NCI-H2196 (cell line): ENCODE measurements around the gene RAB26.

ENCODE experiments used
- DNase-seq: peaks from one replicate; lab custom pipeline; 2025; ENCODE audit not compliant: unreplicated experiment; lab: John Stamatoyannopoulos, UW

RAB26 gene

DNA sequence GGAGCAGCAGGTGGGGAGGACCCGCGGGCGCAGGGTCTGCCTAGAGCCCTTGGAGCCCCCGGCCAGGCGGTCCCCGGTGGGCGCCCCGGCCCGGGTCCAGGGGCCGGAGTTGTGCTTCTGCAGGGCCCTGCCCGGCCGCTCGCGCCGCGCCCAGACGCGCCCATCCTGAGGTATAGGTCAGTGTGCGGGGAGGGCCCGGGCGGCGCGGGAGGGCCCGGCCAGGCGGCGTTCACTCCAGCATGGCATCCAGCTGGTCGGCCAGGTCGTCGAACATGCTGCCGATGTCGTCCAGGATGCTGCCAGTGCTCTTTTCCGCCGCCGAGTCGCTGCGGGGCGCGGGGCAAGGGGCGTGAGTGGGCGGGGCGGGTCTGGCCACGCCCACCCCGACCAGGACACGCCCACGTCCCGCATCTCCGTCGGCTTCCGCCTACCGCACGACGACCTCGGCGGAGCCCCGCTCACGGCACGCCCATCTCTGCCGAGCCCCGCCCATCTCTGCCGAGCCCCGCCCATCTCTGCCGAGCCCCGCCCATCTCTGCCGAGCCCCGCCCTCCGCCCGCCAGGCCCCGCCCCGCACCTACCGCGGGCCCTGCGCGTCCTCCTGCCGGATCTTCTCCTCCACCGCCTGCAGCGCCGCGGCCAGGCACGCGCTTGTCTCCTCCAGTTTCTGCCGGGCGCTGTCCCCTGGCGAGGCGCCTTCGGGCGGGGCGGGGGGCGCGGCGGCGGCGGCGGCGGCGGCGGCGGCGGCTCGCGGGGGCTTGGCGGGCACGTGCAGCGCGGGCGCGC lies 30.1 kb downstream of the RAB26 start:
- no peak for DNase-seq

DNA sequence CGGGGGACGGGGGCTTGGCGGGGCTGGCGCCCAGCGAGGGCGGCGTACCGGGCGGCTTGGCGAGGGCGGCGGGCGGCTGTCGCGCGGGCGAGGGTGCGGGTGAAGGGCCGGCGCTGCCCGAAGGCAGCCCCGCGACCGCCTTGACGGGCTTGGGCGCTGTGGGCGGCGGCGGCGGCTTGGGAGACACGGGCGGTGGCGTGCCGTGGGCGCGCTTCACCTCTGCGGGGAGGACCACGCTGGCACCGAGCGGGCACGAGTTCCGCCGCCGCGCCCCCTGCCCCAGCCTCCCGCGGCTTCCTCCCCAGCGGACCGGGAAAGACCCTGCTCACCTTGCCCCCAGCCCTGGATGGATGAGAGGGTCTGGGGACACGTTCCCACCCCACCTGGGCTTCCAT lies 30.7 kb downstream of the RAB26 start:
- DNase-seq: no peak

DNA sequence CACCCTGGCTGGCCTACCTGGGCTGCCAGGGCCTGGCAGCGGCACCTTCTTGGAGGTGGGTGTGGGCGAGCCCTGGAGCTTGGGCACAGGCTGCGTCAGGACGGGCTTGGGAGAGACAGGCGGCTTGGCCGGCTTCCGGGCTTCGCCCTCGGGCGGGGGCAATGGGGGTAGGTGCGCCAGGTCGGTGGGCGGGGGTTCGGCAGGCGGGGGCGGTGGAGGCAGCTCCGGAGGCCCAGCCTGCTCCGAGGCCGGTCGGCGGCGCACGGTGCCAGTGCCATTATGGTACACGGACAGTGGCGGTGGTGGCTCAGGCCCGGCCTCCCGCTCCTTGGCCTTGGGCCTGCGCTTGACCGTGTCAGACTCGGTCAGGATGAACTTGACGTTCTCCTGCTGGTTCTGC lies 31.2 kb downstream of the RAB26 start:
- DNase-seq: no peak

DNA sequence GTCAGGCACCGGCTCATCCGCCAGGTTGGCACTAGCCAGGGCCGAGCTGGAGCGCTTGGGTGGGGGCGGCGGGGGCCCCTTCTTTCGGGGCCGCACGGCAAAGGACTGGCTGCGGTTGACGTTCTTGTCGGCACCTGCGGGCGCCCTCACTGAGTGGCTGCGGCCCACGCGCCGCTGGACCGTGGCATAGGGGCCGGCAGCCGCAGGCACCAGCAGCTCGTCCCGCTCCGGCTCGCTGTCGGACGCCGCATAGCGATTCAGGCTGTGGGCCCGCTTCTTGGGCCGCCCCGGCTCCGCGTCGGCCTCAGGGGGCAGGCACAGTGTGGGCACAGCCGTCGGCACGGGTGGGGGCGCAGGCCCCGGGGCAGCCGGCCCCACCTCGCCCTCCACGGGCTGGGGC lies 32.0 kb downstream of the RAB26 start:
- no peak for DNase-seq

DNA sequence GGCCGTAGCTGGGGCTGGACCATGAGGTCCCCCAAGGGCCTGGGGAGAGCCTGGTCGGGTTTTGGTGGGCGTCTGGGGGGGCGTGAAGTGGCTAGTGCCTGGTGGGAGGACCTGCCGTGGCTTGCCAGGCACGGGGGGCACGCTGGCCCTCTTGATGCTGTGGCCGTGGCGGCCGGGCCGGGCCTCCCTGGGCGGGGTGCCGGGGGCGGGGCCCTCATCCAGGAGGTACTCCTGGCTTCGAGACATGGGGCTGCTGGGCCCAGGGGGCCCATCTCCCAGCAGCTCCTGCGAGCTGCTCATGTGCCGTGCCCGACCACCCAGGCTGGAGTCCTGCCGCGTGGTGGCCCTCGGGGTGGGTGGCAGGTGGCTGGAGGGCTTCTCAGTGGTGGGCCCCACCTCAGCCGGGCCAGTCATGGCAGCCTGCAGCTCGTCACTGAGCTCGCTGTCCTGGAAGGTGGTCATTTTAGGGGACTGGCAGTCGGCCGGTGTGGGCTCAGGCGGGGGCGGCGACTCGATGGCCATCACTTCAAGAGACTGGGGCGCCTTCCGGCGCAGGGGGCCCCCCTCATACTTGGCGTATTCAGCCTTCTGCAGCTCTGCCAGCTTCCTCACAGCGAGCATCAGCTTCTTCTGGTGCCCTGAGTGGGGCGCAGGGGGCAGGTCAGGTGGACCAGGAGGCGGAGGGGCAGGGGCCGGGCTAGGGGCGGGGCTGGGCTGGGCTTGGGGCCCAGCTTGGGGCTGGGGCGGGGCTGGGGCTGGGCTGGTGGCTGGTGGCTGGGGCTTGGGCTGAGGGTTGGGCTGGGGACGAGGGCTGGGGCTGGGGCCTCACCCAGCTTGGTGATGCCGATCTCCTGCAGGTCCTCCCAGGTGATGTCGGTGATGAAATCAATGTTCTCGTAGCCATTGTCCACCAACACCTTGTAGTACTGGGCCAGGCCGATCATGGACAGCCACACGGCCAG lies 32.8 kb downstream of the RAB26 start:
- no peak for DNase-seq

DNA sequence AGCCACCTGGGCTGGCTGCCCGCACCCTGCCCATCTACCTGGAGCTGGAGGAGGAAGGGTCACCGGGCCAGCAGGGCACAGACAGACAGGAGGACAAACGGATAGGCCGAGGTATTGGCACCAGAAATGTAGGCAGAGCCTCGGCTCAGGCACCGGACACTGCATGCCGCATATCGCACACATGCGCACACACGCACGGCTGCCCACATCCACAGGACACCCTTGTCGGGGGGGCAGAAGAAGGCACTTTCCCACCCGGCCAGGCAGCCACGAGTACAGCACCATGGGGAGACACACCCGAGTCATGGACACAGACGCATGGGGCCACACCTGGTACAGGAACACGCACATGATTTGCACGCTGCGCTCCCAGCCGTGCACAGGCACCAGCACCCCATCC lies 33.5 kb downstream of the RAB26 start:
- DNase-seq: no peak

DNA sequence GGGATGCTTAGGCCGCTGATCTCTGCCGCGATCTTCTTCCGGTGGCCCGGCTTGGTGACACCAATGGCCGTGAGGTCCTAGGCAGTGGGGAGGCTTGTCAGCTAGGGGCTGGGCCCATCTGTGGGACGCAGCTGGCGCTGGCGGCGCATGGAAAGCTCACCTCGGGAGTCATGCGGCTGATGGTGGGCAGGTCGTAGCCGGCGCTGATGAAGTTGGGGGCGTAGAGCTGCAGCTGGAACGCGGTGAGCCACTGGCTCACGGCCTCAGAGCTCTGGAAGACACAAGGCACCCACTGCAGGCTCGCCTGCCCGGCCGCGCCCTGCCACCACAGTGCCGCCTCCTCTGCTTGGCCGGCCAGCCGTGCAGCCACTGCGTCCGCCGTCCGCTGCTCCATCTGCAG lies 35.2 kb downstream of the RAB26 start:
- DNase-seq: no peak

DNA sequence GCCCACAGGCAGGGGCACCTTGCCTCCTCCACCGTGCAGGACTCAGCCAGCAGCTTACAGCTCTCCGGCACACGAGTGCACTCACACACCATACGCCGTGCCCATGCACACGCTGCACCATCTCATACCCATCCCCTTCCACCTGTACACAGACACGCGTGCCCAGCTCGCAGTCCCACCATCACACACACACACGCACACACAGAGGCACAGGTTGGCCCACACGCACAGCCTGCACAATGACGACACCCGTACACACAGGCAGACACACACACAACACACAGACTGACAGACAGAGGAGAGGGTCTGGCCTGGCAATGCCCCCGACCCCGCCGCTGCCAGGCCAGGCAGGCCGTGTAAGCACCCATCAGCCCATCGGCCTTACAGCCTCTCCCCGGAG lies 35.9 kb downstream of the RAB26 start:
- DNase-seq: no peak

DNA sequence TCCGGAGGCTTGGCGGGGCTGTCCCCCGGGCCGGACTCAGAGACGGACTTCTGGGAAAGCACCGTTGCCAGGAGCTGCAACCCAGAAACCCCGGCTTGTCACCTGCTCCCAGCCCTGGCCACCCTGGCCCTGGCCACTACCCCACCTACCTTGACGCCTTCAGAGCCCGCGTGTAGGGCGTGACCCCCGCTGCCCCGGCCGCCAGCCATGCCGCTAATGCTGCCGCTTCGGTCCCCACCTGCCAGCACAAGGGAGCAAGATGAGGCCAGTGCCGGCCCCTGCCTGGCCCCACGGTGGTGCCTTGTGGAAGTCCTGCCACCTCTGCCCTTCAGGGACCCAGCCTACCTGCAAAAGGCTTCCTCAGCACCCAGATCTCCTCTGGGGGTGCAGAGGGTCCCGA lies 36.5 kb downstream of the RAB26 start:
- DNase-seq: no peak

DNA sequence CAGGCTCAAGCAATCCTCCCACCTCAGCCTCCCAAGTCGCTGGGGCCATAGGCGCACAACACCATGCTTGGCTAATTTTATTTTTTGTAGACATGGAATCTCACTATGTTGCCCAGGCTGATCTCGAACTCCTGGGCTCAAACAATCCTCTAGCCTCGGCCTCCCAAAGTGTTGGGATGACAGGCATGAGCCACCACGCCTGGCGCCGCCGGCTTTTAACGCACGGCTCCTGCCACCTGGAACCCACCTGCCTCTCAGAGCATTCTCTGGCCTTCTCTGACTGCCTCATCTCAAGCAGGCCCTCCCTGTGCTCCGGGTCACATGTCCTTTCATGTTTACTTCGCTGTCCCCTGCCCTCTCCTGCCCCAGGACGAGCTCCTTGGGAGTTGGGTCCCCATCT lies 37.6 kb downstream of the RAB26 start:
- no peak for DNase-seq

DNA sequence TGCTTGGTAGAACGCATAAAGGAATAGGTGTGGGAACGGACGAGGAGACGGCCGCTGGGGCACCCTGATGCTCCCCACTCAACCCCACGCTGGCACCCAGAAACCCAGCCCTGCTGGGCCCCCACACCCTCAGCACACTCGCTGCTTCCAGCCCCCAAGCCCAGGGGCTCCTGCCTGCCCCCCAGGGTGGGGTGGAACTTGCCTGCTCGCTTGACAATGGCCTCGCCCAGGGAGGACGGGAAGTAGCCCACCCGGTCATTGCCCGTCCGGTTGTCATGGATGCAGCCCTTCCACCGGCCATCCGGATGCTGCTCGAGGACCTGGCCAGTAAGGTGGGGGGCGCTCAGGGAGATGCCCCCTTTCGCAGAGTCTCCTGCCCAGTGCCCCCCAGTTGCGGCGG lies 38.1 kb downstream of the RAB26 start:
- no peak for DNase-seq

DNA sequence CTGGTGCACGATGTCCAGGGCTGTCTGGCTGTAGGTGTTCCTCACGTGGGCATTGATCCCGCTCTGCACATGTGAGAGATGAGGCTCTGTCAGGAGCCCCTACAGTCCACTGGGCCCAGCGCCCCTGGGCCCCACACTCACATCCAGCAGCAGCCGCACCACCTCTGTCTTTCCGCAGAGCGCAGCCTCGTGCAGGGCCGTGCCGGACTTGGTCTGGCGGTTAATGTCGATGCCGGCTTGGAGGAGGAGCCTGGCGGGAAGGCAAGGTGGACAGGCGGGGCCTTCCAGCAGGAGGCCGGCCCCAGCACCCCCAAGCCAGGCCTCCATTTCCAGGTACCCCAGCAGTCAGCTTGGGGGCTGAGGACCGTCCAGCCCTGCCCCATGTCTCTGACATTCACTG lies 38.8 kb downstream of the RAB26 start:
- no peak for DNase-seq

DNA sequence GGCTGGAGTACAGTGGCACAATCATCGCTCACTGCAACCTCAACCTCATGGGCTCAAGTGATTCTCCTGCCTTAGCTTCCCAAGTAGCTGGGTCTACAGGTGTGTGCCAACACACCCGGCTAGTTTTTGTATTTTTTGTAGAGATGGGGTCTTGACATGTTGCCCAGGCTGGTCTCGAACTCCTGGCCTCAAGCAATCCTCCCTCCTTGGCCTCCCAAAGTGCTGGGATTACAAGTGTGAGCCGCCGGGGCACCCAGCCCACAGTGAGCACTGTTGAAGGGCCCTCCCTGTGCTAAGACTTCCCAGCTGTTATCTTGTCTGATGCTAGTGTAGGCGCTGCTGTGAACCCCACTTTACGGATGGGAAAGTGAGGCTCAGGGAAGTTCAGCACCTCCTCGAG lies 40.0 kb downstream of the RAB26 start:
- no peak for DNase-seq

DNA sequence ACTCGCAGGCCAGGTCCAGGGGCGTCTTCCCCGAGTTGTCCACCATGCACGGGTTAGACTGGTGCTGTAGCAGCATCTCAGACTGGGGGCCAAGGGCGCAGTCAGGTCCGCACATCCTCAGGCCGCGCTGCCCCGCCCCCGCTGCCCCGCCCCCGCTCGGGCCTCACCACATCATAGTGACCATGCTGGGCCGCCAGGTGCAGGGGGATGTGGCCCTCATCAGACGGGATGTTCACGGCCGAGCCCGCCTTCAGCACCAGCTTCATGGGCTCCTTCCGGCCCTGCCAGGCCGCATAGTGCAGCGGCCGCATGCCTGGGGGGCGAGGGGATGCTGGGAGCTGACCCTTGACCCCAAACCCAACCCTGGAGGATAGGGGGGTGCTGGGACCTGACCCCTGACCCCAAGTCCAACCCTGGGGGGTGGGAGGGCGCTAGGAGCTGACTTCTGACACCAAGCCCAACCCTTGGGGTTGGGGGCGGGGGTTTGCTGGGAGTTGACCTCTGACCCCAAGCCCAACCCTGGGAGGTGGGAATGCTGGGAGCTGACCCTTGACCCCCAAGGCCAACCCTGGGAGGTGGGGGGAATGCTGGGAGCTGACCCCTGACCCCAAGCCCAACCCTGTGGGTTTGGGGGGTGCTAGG lies 40.9 kb downstream of the RAB26 start:
- DNase-seq: no peak

DNA sequence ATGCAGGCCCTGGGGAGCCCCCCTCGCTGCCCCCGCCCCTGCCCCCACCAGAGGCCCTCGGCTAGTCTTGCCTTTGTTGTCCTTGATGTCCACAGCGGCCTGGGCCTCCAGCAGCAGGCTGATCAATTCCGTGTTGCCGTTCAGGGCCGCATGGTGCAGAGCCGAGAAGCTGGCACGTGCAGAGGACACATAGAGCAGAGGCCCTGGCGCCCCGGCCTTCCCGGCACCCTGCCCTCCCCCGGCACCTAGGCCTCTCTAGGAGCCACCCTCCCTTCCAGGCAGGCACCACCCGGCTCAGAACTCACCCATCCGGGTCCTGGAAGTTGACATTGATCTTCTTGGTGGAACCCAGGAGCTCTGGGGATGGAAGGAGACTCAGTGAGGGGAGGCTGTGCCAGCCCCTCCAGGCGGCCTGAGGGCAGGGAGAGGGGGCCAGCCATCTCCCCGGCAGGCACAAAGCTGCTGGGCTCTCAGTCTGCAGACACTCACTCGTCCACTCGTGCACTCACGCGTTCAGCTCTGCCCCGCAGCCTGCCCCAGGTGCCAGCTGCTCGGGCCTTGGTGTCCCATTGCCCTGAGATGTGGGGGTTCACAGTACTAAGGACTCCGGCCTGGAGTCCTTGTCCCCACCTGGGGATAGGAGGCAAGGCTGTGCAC lies 41.7 kb downstream of the RAB26 start:
- DNase-seq: no peak

DNA sequence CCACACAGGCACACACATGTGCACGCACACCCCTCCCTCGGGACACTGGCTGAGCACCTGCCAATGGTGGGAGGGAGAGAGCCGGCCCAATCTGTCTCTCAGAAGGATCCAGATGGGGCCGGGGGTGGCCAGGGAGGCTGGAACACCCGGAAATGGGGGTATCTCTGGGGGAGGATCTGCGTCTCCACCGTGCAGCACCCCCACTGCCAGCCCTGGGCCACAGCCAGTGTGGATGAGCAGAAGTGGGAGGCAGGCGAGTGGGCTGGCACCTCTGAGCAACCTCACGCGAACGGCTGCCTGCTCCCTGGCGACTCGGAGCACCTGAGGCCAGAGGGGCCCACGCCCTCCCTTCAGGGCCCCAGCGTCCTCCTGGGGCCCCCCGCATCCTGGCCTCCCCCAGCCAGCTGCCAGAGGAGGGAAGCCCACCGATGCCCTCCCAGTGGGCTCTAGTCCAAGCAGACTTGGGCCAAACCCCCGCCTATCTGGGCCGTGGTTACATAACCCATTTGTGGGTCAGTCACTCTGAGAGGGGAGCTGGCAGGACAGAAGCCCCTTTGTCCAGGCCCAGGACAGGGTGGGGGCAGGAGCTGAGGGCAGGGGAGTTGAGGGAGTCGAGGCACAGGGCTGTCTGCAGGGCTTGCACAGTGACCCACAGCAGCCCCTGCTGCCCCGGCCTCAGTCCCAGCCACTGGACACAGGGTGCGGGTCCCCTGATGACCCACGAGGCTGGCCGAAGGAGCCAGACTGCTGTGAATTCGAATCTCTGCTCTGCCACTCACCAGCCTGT lies 42.4 kb downstream of the RAB26 start:
- no peak for DNase-seq

DNA sequence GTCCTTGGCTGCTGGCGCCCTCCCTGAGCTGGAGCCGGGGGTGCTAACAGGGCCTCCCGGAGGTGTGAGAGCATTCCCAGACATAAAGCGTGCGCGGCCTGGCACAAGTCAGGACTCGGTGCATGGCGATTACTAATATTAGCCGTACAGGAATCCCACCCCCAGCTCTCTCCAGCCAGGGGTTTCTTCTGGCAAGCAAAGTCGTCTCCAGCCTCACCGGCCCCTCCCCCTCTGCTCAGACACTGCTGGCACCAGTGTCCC lies 43.0 kb downstream of the RAB26 start:
- no peak for DNase-seq

DNA sequence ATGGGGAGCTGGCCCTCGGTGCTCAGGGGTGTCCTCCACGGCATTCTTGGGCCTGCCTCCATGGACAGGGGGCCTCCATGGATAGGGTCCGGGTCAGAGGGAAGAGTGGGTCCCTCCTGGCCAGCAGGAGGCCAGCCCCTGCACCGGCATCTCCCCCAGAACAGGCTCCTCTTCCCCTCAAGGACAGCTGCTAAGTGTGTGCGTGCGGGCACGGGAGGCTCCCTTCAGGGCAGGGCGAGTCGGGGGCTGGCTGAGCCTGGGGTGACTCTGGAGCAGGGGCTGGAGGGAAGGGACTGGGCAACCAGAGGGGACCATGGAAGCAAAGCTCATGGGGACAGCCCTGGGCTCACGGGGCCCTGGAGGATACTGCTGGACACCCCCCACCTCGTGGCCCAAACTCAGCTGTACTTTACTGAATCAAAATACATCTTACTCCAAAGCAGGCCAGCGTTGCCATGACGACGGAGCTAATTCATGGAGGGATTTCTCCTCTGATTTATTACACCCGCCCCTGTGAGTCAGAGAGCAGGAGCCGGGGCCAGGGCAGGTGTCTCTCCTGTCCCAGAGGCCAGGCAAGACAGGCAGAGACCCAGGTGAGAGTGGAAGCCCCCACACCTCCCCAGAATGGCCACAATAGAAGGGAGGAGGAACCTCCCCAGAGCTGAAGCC lies 45.9 kb downstream of the RAB26 start:
- DNase-seq: peak; percentile 11

DNA sequence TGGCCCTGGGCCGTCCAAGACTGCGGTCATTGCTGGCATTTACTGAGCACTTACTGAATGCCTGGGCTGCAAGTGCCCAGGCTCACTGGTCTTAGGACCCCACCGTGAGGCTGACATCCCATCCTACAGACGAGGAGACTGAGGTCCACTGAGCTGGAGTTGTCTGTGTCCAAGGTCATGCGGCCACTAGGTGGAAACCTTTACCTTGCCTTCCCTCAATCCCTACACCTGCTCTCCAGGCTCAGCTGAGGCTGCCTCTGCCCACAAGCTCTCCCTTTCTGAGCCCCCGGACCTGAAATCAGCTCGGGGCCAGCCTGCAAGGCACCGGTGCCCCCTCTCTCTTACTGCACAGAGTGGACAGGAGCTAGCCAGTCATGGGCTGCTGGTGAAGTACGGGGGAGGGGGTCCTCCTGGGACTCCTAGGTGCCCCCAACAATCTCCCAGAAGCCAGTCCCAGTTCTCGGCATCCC lies 46.5 kb downstream of the RAB26 start:
- DNase-seq: peak; percentile 59
